Progenitor cell of endocrine pancreas (in vitro differentiated cells): ENCODE data around the gene DAP. TPM values are rescaled to one million over a fixed set of nuclear protein-coding genes. Genes with fewer than 3 reads are reported as not detected.

Experiments used
- DNase-seq: peaks from one replicate; pipeline ENCODE4 v3.0.0; 2021; ENCODE audit warnings: low spot score; ENCODE audit not compliant: unreplicated experiment
- H3K27ac Mint-ChIP-seq: 2 replicates; pipeline ENCODE4 v1.8.0; 2021; ENCODE audit warnings: mild to moderate bottlenecking, moderate library complexity, mixed read lengths
- H3K27me3 Mint-ChIP-seq: 2 replicates; pipeline ENCODE4 v1.8.0; 2021; ENCODE audit warnings: mixed read lengths
- H3K36me3 Mint-ChIP-seq: 2 replicates; pipeline ENCODE4 v1.8.0; 2022; ENCODE audit warnings: mixed read lengths; ENCODE audit not compliant: insufficient read depth
- H3K4me1 Mint-ChIP-seq: 2 replicates; pipeline ENCODE4 v1.8.0; 2021; ENCODE audit warnings: low read depth, mixed read lengths
- H3K4me3 Mint-ChIP-seq: 2 replicates; pipeline ENCODE4 v1.8.0; 2021; ENCODE audit warnings: low read depth, mild to moderate bottlenecking, moderate library complexity, mixed read lengths
- H3K9me3 Mint-ChIP-seq: 2 replicates; pipeline ENCODE4 v1.8.0; 2021; ENCODE audit warnings: low read depth, mixed read lengths
- total RNA-seq: library from RNA; stranded (reverse); gene quantifications from 2 replicates; pipeline ENCODE4 v1.2.1, GENCODE V29; 2021
- TF ChIP-seq, protein P1 (sequence below): fragments of 200-600 bp; sonication (generic); IDR thresholded peaks from one replicate; pipeline ENCODE4 v1.5.0; 2021; ENCODE audit warnings: antibody characterized with exemption, mild to moderate bottlenecking; ENCODE audit not compliant: unreplicated experiment

Gene DAP
- total RNA-seq, 1 donor from 2014 or later, result 91.1 TPM

- Mint-ChIP-seq H3K27ac (no peak overlapping the region), H3K36me3 (no peaks in the 10 kb centered on the region), H3K4me3 (no peak overlapping the region), H3K27me3 (no peaks in the 10 kb centered on the region), H3K4me1 (no peaks in the 10 kb centered on the region), H3K9me3 (no peaks in the 10 kb centered on the region)
- TF ChIP-seq, protein P1, sequence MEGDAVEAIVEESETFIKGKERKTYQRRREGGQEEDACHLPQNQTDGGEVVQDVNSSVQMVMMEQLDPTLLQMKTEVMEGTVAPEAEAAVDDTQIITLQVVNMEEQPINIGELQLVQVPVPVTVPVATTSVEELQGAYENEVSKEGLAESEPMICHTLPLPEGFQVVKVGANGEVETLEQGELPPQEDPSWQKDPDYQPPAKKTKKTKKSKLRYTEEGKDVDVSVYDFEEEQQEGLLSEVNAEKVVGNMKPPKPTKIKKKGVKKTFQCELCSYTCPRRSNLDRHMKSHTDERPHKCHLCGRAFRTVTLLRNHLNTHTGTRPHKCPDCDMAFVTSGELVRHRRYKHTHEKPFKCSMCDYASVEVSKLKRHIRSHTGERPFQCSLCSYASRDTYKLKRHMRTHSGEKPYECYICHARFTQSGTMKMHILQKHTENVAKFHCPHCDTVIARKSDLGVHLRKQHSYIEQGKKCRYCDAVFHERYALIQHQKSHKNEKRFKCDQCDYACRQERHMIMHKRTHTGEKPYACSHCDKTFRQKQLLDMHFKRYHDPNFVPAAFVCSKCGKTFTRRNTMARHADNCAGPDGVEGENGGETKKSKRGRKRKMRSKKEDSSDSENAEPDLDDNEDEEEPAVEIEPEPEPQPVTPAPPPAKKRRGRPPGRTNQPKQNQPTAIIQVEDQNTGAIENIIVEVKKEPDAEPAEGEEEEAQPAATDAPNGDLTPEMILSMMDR, result no peak
- DNase-seq, result no peak
These were observed 108.0 kb downstream of the DAP start for GRCh38 chr5:10653043-10653442.

GRCh38 chr5:10652606-10653005 lies 108.4 kb downstream of the DAP start:
- no peaks in the 10 kb centered on the region for H3K9me3 Mint-ChIP-seq
- H3K4me1 Mint-ChIP-seq, result no peaks in the 10 kb centered on the region
- no peak for DNase-seq
- no peak overlapping the region for H3K4me3 Mint-ChIP-seq
- H3K27ac Mint-ChIP-seq, result no peak overlapping the region
- TF ChIP-seq, protein P1, result no peak
- no peaks in the 10 kb centered on the region for H3K27me3 Mint-ChIP-seq
- H3K36me3 Mint-ChIP-seq, result no peaks in the 10 kb centered on the region

GRCh38 chr5:10652151-10652550 lies 108.9 kb downstream of the DAP start:
- Mint-ChIP-seq H3K4me1 (no peaks in the 10 kb centered on the region), H3K9me3 (no peaks in the 10 kb centered on the region), H3K27ac (no peak overlapping the region), H3K4me3 (no peak overlapping the region), H3K36me3 (no peaks in the 10 kb centered on the region), H3K27me3 (no peaks in the 10 kb centered on the region)
- TF ChIP-seq, protein P1, result no peak
- no peak for DNase-seq

- Mint-ChIP-seq H3K9me3 (no peaks in the 10 kb centered on the region), H3K4me1 (no peaks in the 10 kb centered on the region), H3K27ac (no peak overlapping the region), H3K4me3 (no peak overlapping the region), H3K36me3 (no peaks in the 10 kb centered on the region), H3K27me3 (no peaks in the 10 kb centered on the region)
- DNase-seq, result no peak
- TF ChIP-seq, protein P1, result no peak
These were observed 111.2 kb downstream of the DAP start for GRCh38 chr5:10649666-10650380.

DNA sequence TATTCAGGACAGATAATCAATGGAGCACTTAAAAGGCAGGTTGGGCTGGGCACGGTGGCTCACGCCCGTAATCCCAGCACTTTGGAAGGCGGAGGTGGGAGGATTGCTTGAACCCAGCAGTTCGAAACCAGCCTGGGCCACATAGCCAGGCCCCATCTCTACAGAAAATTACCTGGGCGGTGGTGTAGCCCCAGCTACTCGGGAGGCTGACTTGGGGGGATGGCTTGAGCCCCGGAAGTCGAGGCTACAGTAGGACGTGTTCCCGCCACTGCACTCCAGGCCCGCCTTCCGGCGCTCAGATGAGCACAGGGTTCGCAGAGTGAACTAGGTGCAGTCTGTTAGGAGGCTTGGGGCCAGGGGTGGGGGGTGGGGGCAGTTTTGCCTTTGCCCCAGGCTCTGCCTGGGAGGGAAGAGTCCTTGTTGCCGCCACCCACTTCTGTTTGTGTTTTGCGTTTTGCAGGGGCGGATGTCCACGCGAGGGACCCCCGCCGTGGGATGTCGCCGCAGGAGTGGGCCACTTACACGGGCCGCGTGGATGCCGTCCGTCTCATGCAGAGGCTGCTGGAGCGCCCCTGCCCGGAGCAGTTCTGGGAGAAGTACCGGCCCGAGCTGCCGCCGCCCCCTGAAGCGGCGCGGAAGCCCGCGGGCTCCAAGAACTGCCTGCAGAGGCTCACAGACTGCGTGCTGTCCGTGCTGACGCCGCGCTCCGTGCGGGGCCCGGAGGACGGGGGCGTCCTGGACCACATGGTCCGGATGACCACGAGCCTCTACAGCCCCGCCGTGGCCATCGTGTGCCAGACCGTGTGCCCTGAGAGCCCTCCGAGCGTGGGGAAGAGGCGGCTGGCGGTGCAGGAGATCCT lies 112.0 kb downstream of the DAP start:
- Mint-ChIP-seq H3K27ac (no peak overlapping the region), H3K4me3 (no peak overlapping the region), H3K36me3 (no peaks in the 10 kb centered on the region), H3K4me1 (no peaks in the 10 kb centered on the region), H3K27me3 (no peaks in the 10 kb centered on the region), H3K9me3 (no peaks in the 10 kb centered on the region)
- TF ChIP-seq, protein P1, result no peak
- no peak for DNase-seq
